ENCODE data around the gene USP24.
A peak's percentile ranks its signal among the peaks of the same experiment; 100 is the strongest.
"Not testable (repeated sequence)": the region's sequence is repeated elsewhere in the genome, so short reads cannot be mapped to it uniquely, and the experiment has no call there.

Gene USP24

GRCh38 chr1:55215194-55216021 is at the start of gene USP24:
TSS of gene USP24 (minus strand) at chr1:55215364. CDS start at chr1:55215113, 251 bp downstream.
- DNase-seq: peak; percentile 84

GRCh38 chr1:55262822-55263221 is 47.7 kb upstream of the USP24 start:
- no peak for DNase-seq

GRCh38 chr1:55259911-55260609 is 44.9 kb upstream of the USP24 start:
- no peak for DNase-seq

GRCh38 chr1:55257958-55258357 is 42.8 kb upstream of the USP24 start:
- DNase-seq: no peak

- DNase-seq: no peak
Measured at GRCh38 chr1:55255901-55256300, 40.7 kb upstream of the USP24 start.

GRCh38 chr1:55252942-55253589 is 37.9 kb upstream of the USP24 start:
- no peak for DNase-seq

GRCh38 chr1:55250399-55251075 is 35.4 kb upstream of the USP24 start:
- no peak for DNase-seq

GRCh38 chr1:55249646-55250398 is 34.7 kb upstream of the USP24 start:
- no peak for DNase-seq

GRCh38 chr1:55246896-55247295 is 31.7 kb upstream of the USP24 start:
- DNase-seq: no peak

- DNase-seq: no peak
Measured at GRCh38 chr1:55246331-55246730, 31.2 kb upstream of the USP24 start.

GRCh38 chr1:55245781-55246180 is 30.6 kb upstream of the USP24 start:
- no peak for DNase-seq

- no peak for DNase-seq
Measured at GRCh38 chr1:55244476-55245099, 29.4 kb upstream of the USP24 start.

- no peak for DNase-seq
Measured at GRCh38 chr1:55243655-55244054, 28.5 kb upstream of the USP24 start.

GRCh38 chr1:55239548-55239947 is 24.4 kb upstream of the USP24 start:
- no peak for DNase-seq

- no peak for DNase-seq
Measured at GRCh38 chr1:55235722-55236121, 20.6 kb upstream of the USP24 start.

- no peak for DNase-seq
Measured at GRCh38 chr1:55234016-55234415, 18.9 kb upstream of the USP24 start.

- DNase-seq: no peak
Measured at GRCh38 chr1:55233145-55233777, 18.1 kb upstream of the USP24 start.

- DNase-seq: no peak
Measured at GRCh38 chr1:55232448-55233144, 17.4 kb upstream of the USP24 start.

GRCh38 chr1:55231745-55232144 is 16.6 kb upstream of the USP24 start:
- DNase-seq: no peak

- no peak for DNase-seq
Measured at GRCh38 chr1:55230659-55231058, 15.5 kb upstream of the USP24 start.

- DNase-seq: not testable (repeated sequence)
Measured at GRCh38 chr1:55229726-55230125, 14.6 kb upstream of the USP24 start.

Data from left hindlimb (tissue), 1 donor.